GM21367 (cell line): ENCODE results near the gene PEAK1.
"Not testable (repeated sequence)": the region's sequence is repeated elsewhere in the genome, so short reads cannot be mapped to it uniquely, and the experiment has no call there.

Experiments
- ATAC-seq: cut with Tn5 transposase; IDR thresholded peaks from one replicate; pipeline ENCODE4 v1.9.1; 2021; ENCODE audit not compliant: unreplicated experiment

Gene PEAK1

DNA sequence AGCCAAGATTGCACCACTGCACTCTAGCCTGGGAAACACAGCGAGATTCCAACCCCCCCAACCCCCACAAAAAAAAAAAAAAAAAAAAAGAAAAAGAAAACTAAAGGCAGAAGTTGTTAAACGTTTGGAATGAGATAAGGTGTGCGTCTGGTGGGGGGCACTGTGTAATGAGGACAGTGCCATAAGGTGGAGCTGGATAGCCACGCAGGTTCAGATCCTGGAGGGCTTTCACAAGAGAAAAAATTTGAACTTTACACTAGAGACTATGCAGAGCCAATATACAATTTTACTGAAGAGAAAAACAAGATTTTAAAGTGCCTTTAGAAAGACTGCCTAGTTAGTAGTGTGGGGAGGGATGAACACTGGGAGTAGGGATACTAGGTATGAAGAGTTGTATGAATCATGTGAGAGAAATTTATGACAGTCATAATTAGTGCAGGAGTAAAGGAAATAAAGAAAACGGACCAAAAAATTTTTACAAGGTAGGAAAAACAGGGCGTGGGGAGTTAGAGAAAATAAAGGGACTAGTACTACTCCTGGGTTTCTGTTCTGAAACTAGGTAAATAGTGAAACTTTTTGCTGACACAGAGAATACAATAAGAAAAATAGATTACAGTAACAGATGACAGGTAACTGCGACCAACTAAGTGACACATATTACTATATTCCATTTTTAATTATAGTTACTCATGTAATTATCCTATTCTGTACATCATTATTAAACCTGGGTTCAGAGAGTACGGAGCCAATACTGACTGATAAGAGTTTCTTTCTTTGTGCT lies 108.1 kb downstream of the PEAK1 start:
- no peak for ATAC-seq

GRCh38 chr15:77311020-77311419 lies 108.9 kb downstream of the PEAK1 start:
- ATAC-seq, result no peak

GRCh38 chr15:77309392-77309791 lies 110.5 kb downstream of the PEAK1 start:
- no peak for ATAC-seq

- ATAC-seq, result no peak
Observed at GRCh38 chr15:77305953-77306352, 114.0 kb downstream of the PEAK1 start.

- no peak for ATAC-seq
Observed at GRCh38 chr15:77296773-77297337, 123.0 kb downstream of the PEAK1 start.

DNA sequence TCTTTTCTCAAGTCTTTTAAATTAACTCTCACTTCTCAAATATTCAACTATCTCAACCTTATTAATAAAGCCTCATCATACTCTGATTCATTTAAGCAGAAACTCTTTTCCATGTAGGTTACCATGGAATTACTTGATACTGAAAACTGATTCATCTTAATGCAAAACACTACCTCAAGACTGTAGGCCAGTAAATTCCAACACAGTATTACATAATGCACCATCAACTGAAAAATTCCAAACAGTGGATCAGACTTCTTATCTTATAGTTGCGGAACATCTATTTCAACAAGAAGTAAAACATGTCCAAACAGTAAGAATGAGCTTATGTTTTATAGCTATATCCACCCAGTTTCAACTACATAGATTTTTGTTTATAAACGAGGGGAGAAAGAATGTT lies 124.5 kb downstream of the PEAK1 start:
- no peak for ATAC-seq

DNA sequence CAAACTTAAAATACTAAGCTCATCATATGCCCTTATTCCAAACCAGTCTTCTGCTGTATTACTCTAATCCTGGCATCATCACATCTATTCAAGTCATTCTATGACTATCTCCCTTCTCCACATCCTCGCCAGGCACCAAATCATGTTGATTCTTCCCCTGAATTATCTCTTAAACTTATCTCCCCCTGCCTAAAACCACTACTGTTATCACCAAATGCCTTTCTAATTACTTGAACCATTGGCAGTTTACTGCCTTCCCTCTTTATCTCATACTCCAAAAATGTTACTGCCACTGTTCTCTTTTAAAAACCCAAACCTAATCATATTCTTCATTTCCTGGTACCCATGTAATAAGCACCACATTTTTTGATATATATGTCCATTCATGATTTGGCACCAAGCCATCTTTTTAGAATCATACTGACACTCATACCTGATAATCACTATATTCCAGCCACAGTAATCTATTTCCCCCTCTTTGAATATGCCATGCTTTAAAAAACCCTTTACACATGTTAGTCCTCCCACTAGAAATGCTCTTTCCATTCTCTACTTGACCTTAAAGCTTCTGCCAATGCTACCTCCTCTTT lies 126.8 kb downstream of the PEAK1 start:
- no peak for ATAC-seq

DNA sequence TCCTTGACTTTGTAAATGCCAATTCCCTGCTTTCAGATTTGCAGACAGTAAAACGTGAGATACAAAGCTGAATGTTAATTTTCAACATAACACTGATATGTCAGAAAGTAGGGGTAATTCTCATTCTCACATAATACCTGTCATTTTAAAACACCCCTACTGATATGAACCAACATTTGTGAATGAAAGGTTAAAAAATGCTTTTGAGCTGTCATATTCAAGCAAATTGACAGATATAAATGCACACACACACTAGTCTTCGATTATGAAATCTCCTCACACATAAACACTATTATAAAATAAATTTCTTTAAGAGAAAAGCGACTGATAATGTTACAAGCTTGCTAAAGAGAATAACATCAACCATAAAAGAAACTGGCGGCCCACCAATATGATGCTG lies 128.8 kb downstream of the PEAK1 start:
- no peak for ATAC-seq

- ATAC-seq, result no peak
Observed at GRCh38 chr15:77287385-77287784, 132.5 kb downstream of the PEAK1 start.

GRCh38 chr15:77285057-77285997 lies 134.6 kb downstream of the PEAK1 start:
- no peak for ATAC-seq

- no peak for ATAC-seq
Observed at GRCh38 chr15:77282333-77282732, 137.6 kb downstream of the PEAK1 start.

DNA sequence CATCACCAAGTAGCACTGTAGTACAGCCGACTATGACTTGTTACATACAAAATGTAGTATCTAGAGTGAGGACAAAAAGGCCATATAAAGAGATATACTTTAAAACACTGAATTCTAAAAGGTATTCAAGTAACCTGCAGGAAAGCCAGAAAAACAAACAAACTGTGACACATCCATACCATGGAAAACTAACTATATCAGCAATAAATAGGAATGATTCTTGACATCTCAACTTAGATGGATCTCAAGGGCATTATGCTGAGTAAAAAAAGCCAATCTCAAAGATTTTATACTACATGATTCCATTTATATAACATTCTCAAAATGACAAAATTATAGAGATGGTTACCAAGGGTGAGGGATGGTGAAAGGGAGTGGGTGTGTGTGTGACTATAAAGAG lies 143.0 kb downstream of the PEAK1 start:
- ATAC-seq, result no peak

- no peak for ATAC-seq
Observed at GRCh38 chr15:77276096-77276495, 143.8 kb downstream of the PEAK1 start.

DNA sequence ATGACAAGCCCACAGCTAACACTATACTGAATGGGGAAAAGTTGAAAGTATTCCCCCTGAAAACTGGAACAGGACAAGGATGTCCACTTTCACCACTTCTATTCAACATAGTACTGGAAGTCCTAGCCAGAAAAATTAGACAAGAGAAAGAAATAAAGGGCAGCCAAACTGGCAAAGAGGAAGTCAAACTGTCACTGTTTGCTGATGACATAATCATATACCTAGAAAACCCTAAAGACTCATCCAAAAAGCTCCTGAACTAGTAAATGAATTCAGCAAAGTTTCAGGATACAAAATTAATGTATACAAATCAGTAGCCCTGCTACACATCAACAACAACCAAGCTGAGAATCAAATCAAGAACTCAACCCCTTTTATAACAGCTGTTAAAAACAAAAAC lies 146.8 kb downstream of the PEAK1 start:
- not testable (repeated sequence) for ATAC-seq

DNA sequence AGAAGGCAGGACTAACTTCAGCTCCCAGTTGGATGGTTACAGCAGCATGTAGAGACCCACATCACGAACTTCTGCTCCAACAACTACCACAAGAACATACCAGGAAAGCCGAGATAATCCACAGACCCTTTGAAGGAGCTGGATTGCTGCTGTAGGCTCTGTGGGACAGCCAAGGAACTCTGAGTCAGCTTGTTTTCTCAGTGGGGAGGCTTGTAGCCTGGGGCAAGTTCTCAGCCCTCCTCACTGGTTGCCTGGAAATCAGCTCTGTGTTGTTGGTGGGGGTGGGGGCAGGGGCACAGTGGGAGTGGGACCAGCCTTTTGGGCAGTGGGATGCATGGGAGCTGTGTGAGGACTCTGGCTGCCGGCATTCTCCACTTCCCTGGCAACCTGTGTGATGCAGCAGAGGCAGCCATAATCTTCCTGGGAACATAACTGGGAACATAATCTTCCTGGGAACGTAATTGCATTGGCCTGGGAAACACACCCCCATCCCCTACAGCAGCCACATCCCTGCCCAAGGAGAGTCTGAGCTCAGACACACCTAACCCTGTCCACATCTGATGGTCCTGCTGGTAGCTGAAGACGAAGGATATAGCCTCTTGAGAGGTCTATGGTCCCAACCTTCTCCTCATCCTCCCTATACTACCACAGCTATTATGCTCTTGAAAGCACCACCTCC lies 153.1 kb downstream of the PEAK1 start:
- no peak for ATAC-seq

- no peak for ATAC-seq
Observed at GRCh38 chr15:77255385-77255784, 164.5 kb downstream of the PEAK1 start.

DNA sequence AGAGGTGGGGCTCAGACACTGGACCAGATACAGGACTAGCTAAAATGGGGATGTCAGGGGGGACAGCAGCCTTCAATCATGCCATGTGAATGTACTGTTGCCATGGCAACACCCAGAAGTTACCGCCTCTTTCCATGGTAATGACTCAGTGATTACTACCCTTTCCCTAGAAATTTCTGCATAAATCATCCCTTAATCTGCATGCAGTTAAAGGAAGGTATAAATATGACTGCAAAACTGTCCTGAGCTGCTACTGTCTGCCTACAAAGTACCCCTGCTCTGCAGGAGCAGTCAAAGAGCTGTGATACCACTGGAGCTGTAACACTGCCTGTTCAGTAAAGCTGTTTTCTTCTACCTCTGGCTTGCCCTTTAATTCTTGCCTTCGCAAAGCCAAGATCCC lies 168.2 kb downstream of the PEAK1 start:
- no peak for ATAC-seq

GRCh38 chr15:77247116-77247515 lies 172.8 kb downstream of the PEAK1 start:
- no peak for ATAC-seq

GRCh38 chr15:77243716-77244401 lies 176.0 kb downstream of the PEAK1 start:
- ATAC-seq, result no peak

DNA sequence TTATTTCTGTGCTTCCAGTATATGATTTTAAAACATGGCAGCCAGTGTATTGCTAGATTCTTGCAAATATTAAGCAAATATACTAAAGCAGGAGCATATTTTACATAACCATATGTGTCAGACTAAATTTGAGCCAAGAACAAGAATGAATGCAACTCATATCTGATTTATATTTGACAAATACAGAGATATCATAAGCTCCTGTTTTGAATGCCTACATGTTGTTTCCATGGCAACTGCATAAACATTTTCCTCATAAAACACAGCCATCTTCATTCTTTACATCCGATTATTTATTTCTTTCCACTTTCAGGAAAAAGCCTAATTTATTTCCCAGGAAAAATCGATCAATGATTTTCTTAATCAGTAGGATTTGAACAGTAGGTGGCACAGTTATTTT lies 176.8 kb downstream of the PEAK1 start:
- no peak for ATAC-seq
